Measurements from ENCODE around the gene GSG1. TPM values are rescaled to one million over a fixed set of nuclear protein-coding genes. Genes with fewer than 3 reads are reported as not detected.
A peak's percentile ranks its signal among the peaks of the same experiment; 100 is the strongest.

The GSG1 gene
- polyA plus RNA-seq, 4 donors: 0.11 to 0.97 (median 0.47) TPM

- no peak for DNase-seq (ENCODE audit: low read depth in 4 of 4, low spot score in 3 of 4)
These were observed 18.1 kb upstream of the GSG1 start for GRCh38 chr12:13121568-13121967.

GRCh38 chr12:13120413-13120812, 16.9 kb upstream of the GSG1 start:
- DNase-seq (ENCODE audit: low read depth in 4 of 4, low spot score in 3 of 4): no peak

GRCh38 chr12:13119826-13120225, 16.4 kb upstream of the GSG1 start:
- no peak for DNase-seq (ENCODE audit: low read depth in 4 of 4, low spot score in 3 of 4)

GRCh38 chr12:13117029-13117428, 13.6 kb upstream of the GSG1 start:
- no peak for DNase-seq (ENCODE audit: low read depth in 4 of 4, low spot score in 3 of 4)

GRCh38 chr12:13116259-13116658, 12.8 kb upstream of the GSG1 start:
- DNase-seq (ENCODE audit: low read depth in 4 of 4, low spot score in 3 of 4): no peak

- DNase-seq (ENCODE audit: low read depth in 4 of 4, low spot score in 3 of 4): no peak
These were observed 11.0 kb upstream of the GSG1 start for GRCh38 chr12:13114251-13115052.

GRCh38 chr12:13112968-13113367, 9.5 kb upstream of the GSG1 start:
- no peak for DNase-seq (ENCODE audit: low read depth in 4 of 4, low spot score in 3 of 4)

GRCh38 chr12:13106666-13107065, 3.2 kb upstream of the GSG1 start:
- DNase-seq (ENCODE audit: low read depth in 4 of 4, low spot score in 3 of 4): no peak

- no peak for DNase-seq (ENCODE audit: low read depth in 4 of 4, low spot score in 3 of 4)
These were observed 2.3 kb upstream of the GSG1 start for GRCh38 chr12:13105781-13106180.

GRCh38 chr12:13104409-13104808, 942 bp upstream of the GSG1 start:
- DNase-seq (ENCODE audit: low read depth in 4 of 4, low spot score in 3 of 4): no peak

- no peak for DNase-seq (ENCODE audit: low read depth in 4 of 4, low spot score in 3 of 4)
These were observed 839 bp downstream of the GSG1 start for GRCh38 chr12:13102461-13103195.

GRCh38 chr12:13101821-13102375, 1.6 kb downstream of the GSG1 start:
- no peak for DNase-seq (ENCODE audit: low read depth in 4 of 4, low spot score in 3 of 4)

GRCh38 chr12:13100882-13101769, 2.3 kb downstream of the GSG1 start:
- DNase-seq (ENCODE audit: low read depth in 4 of 4, low spot score in 3 of 4): peak in 3 of 4 donors; percentile 80 to 88 (median 85)

- DNase-seq (ENCODE audit: low read depth in 4 of 4, low spot score in 3 of 4): no peak
These were observed 2.9 kb downstream of the GSG1 start for GRCh38 chr12:13100605-13100881.

GRCh38 chr12:13099844-13100604, 3.4 kb downstream of the GSG1 start:
- no peak for DNase-seq (ENCODE audit: low read depth in 4 of 4, low spot score in 3 of 4)

GRCh38 chr12:13099066-13099843, 4.2 kb downstream of the GSG1 start:
- DNase-seq (ENCODE audit: low read depth in 4 of 4, low spot score in 3 of 4): no peak

- DNase-seq (ENCODE audit: low read depth in 4 of 4, low spot score in 3 of 4): no peak
These were observed 5.9 kb downstream of the GSG1 start for GRCh38 chr12:13097491-13098011.

GRCh38 chr12:13095266-13095995, 8.0 kb downstream of the GSG1 start:
- DNase-seq (ENCODE audit: low read depth in 4 of 4, low spot score in 3 of 4): no peak

GRCh38 chr12:13094367-13094766, 9.1 kb downstream of the GSG1 start:
- no peak for DNase-seq (ENCODE audit: low read depth in 4 of 4, low spot score in 3 of 4)

All from left renal pelvis (tissue), 4 donors.